NCI-H345 treated with DMSO at 0.1 percent for 48 hours (cell line): ENCODE measurements around the gene DEPP1.

Experiments
- DNase-seq: peaks from one replicate; lab custom pipeline; 2025; ENCODE audit not compliant: unreplicated experiment; lab: John Stamatoyannopoulos, UW

DEPP1 gene

DNA sequence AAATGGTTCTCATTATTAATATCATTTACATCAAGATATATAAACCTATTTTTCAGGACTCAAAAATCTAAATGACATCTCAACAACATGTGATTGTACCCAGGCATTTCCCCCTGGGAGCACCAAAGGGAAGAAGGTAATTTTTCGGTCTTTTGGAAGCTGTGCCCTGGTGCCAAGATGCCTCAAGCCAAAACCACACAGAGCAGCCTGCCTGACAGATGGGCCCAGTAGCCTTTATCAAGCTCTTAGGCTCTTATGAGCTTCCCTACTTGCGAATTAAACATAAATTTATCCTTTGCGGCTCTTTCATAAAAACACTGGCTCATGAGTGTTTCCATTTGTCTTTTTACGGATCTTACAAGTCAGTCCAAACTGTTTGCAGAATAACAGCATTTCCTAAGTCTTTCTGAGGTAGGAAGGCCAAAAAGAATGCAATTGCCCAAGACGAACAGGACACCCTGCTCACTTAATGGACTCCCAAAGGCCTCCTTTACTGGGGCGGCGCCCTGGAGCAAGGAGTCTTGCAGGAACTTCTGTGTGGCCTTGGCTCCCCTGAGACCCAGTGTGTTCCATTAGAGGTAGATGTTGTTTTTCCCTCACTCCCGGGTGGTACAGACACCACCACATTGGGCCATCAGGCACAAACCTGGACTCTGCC lies 23.1 kb downstream of the DEPP1 start:
- DNase-seq = no peak

DNA sequence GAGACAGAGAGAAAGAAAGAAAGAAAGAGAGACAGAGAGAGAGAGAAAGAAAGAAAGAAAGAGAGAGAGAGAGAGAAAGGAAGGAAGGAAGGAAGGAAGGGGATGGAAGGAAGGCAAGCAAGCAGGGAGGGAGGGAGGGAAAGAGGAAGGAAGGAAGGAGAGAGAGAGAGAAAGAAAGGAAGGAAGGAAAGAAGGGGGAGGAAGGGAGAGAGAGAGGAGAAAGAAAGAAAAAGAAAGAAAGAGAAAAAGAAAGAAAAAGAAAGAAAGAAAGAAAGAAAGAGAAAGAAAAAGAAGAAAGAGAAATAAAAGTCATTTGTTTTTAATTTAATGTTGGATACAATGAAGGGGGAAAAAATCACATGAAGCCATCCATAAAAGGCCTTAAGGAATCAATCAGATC lies 23.6 kb downstream of the DEPP1 start:
- no peak for DNase-seq

DNA sequence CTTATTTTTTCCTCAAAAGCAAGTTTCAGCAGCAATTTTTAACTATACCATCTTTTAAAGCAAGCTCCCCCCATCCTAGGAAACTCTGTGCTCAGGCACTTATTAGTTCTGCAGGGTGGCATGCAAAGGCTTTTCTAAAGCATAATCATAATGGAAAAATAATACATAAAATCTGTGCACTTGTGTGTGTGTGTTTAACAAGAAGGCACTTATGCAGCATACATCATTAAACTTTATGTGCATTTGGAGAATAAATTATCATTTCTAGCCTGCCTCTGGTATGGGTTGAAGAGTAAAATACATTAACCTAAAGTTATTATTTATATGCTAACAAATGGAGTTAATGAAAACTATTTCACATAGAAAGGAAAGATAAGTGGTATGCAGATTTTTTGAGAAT lies 24.6 kb downstream of the DEPP1 start:
- DNase-seq = no peak

DNA sequence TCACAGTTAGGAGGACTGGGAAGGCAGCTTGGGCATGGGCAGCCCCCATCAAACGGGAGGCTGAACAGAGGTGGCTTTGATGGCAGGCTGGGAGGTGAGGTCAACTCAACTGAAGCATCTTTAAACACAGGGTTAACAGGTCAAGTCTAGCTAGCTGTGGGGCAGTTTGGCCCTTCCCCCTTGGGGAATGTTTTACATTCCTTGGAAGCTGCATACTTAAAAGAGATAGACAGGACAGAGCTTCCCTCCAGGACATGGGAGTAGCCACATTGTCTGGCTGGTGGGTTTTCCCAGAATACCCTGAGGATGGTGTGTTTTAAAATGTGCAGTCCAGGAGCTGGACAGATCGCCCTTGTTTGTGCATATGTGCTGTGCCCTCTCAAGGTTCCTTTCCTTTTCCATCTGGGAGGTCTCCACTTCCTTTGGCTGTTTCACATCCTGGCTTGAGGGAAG lies 25.8 kb downstream of the DEPP1 start:
- no peak for DNase-seq

DNA sequence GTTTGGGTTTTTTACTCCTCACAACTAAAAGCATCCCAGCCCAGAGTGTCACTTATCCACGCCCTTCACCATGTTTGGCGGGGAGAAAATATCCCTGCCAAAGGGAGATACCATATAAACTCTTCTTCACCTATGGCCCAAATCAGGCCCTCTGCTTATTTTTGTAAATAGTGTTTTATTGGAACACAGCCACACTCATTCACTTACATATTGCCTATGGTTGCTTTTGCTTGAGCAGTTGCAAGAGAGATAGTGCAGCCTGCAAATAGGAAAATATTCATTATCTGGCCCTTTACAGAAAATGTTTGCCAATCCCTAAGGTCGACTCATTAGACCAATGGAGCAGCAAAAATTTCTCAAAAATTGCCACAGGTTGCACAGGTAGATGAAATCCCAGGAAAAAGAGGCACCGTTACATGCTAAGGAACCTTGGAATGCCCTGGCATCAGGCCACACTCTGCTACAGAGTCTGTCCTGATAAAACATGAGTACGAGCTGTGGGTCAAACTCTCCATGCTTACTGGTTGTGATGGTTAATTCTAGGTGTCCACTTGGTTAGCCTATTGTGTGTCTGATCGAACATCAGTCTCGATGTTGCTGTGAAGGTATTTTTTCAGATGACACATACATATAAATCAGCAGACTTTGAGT lies 26.9 kb downstream of the DEPP1 start:
- no peak for DNase-seq

DNA sequence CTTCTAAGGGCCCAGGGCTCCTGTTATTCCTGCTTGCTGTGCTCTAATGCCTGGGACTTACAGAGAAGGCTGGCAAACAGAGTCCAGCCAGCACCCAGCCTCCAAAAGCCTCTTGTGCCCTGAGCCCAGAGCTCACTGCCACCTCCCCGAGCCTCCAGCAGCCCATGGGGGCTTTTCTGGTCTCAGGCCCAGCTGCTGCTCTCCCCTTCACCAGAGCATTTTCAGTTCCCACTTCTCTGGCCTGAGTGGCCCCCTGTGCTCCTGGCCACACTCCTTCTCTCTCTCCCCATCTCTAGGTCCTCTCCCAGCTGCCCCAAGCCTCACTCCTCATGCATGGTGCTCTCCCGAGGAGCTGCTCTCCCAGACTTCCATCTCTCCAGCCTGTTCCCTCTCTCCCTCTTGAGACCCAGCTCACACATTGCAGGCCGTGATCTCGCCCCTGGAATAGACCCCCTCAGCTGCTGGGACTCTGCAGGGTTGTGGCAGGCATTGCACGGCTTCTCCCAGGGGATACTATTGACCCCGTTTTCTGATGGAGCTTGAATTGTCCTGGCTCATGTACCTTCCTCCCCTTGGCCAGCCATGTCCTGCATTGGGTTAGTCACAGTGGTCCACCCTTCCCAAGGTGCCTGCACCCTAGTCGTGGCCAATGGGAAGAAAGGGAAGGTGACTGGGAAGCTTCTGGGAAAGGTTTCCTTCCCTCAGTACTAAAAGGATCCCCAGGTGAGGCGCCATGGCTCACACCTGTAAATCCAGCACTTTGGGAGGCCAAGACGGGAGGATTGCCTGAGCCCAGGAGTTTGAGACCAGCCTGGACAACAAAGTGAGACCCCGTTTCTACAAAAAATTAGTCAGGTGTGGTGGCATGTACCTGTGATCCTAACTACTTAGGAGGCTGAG lies 28.0 kb downstream of the DEPP1 start:
- DNase-seq = no peak

DNA sequence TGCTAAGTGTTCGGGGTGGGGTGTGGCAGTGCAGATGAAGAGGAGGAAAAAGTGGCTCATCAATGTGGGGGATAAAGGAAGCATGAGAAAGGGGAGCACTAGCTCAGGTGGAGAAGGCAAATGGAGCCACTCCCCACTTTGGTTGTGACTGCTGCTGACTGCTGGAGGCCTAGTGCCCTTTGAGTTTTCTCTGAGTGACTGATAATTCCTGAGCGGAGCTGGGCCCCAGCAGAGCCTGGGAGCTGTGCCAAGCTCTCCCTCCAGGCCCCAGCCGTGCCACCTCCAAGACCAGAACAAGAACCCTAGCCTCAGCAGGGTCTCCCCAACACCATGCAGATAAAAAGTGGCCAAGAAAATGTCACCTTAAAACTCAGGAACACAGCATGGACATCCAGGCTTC lies 28.7 kb downstream of the DEPP1 start:
- DNase-seq = no peak

DNA sequence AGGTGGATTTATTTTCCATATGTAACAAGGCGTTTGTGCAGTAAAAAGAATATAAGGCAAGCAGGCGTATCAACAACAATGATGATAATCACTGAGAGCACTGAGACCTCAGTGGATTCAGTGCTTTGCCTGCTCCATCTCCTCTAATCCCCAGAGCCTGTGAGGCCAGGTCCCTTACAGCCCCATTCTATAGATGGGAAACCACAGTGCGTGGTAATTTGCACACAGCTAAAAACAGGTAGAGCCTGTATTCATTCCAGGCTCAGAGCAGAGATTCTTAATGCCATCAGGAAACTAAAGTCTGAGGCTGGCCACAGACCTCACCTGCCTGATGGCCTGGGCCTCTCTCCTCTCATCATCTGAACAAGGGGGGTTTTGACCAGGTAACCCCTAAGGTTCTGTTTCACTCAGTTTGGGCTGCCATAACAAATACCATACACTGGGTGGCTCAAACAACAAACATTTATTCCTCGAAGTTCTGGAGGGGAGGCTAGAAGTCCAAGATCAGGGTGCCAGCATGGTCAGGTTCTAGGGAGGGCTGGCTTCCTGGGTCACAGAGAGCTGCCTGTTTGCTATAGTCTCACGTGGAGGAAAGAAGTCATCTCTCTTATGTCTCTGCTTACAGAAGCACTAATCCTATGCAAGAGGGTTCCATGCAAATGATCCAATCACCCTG lies 29.3 kb downstream of the DEPP1 start:
- no peak for DNase-seq

DNA sequence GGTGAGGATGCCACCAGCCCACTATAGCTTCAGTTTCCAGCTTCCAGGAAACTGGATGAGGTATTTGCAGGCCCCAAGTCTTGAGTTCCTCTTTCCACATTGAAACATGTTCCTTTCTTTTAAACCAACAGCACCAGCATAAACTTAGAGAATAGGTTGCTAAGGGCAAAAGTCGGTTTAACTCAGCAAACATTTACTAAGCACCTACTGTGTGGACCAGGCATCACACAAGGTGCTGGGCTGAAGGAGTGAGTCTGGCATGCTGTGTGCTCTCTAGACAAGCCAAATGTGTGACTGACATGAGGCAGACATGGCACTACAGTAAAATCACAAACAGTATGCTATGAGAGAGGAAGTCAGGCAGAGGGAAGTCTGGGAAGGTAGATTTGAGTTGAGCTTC lies 30.0 kb downstream of the DEPP1 start:
- no peak for DNase-seq

DNA sequence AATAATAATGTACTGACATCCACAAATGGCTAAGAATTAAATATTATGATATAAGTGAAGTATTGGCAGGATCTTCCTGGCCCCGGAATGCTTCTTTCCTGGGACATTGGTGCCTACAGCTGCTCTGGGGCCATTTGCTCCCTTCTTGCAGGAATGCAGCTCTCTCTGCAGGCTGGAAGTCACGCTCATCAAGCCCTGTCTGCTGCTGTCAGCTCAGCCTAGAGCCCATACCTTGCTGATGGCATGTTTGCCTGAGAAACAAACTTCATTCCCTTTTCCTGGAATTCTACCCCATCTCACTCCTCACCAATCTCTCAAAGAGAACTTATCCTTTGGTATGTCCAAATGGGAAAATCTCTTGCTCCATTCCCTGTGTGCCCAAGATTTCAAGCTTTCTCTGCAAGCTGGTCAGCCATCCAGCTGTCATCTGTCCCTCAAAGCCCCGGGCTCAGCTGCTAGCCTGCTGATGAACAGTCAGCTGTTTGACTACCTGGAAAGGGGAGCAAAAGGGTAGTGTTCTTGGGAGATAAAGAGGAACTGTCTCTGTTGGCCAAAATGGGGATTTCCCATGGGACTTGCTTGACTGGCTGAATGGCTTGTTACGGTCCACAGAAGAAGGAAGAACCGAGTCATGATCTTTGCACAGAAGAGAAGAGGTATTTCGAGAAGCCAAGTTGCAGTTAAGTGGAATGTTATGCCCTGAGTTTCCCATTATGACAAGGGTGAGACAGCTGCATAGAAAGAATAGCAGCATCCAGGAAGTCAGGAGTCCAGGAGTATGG lies 31.0 kb downstream of the DEPP1 start:
- DNase-seq = no peak

DNA sequence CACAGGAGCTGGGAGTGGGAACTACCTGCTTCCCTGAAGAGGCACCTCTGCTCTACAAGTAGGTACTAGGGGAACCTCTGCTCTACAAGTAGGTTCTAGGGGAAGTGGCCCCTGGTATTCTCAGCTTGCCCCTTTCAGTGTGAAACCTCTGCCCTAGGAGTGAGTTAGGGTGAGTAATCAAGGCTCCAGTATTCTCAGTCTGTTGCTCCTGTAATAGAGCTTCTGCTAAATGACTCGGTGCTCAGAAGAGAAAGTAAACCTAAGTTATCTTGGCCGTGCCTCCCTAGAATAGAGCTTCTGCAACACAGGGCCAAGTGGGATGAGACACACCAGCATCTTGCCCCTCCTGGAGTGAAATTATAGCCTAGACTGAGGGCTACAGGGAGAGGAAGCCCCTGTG lies 32.4 kb downstream of the DEPP1 start:
- DNase-seq = no peak

DNA sequence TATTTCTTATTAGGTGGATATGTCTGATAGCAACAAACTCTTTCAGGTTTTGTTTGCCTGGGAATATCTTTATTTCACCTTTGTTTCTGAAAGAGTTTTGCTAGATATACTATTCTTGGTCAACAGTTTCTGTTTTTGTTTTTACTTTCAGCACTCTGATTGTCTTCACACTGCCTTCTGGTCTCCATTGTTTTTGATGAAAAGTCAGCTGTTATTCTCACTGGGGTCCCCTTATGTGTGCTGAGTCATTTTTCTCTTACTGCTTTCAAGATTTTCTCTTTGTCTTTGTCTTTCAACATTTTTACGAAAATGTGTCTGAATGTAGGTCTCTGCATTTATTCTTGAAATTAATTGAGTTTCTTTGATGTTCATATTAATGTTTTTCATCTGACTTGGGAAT lies 34.3 kb downstream of the DEPP1 start:
- DNase-seq = no peak

DNA sequence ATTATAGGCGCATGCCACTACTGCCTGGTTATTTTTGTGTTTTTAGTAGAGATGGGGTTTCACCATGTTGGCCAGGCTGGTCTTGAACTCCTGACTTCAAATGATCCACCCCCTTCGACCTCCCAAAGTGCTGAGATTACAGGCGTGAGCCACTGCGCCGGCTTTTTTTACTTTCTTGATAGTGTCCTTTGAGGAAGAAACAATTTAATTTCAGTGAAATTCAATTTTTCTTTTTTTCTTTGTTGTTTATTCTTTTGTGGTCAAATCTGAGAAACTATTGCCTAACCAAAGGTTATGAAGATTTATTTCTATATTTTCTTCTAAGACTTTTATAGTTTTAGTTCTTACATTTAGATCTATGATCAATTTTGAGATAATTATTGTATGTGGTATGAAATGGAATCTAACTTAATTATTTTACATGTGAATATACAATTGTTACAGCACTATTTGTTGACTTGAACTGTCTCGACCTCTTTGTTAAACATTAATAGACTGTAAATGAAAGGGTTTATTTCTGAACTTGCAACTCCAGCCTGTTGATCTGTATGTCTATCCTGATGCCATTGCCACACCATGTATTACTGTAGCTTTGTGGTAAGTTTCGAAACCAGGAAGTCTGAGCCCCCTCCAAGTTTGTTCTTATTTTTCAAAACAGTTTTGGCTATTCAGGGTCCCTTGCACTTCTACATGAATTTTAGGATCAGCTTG lies 38.8 kb downstream of the DEPP1 start:
- DNase-seq = no peak

DNA sequence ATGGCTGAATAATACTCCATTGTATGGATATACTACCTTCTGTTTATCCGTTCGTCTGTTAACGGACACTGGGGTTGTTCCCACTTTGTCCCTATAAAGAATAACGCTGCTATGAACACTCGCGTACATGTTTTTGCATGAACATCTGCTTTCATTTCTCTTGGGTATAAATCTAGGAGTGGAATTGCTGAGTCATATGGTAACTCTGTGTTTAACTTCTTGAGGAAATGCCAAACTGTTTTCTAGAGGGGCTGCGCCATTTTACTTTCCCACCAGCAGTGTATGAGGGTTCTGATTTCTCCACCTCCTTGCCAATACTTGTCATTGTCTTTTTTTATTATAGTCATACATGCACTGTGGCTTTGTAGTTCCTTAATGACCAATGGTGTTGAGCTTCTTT lies 39.7 kb downstream of the DEPP1 start:
- DNase-seq = no peak

DNA sequence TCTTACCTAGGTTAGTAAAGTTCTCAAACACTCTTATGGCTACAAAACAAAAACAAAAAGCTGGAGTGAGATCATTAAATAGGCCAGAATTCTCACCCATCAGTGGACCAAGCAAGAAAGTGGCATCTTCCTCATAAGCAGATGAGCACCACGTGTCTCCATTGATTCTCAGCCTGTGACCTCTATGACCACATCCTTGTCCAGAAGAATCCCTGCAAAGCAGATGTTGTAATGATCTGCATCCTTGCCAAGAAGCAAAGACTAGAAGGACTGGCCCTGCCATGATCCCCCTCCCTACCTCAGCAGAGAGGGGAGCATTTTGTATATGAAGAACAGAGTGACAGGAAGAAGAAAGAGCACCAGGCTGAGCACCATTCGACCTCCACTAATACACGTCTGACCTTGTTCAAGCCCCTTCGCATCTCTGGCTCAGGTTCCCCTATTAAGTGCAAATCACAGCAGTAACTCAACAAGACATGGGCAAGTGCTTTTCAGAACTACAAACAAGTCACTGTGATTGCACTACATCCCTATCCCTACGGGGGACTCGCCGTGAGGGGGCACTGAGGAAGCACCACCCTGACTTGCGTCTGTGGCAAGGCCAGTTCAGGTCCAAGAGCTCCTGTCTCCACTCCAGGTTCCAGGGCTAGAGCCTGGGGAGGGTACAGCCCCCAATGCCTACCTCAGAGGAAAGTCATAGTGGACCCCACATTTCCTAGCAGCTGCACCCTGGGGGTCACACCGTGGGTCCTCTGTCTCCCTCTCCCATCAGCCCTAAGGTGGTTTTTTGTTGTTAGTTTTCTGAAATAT lies 41.2 kb downstream of the DEPP1 start:
- DNase-seq = no peak

DNA sequence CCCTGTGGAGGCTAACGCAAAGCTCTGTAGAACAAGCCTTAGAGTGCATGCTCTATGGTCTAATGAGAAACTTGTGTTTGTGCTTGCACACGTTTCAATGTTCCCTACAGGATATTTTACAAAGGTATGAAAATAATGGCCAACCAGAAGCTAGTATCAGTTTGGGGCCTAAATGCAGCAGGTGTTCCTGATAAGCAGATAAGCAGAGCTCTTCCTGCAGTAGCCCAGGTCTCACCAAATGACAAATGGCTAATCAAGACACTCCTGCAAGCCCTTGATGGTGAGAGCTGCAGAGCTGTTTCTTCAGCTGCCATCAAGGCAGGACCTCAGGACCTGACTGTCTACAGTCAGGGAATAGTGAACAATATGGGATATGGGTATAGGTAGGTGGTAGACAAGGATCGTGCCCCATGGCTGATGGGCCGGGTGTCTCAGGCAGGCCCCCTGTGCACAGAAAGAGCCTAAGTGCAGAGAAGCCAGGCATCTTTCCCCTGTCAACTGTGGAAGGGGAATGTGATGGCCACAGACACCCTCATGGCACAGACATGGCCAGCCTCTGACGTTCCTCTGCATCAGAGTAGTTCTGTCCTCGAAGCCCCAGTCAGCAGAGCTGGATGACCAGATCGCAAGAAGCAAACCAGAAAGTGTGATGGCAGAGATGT lies 42.2 kb downstream of the DEPP1 start:
- no peak for DNase-seq

DNA sequence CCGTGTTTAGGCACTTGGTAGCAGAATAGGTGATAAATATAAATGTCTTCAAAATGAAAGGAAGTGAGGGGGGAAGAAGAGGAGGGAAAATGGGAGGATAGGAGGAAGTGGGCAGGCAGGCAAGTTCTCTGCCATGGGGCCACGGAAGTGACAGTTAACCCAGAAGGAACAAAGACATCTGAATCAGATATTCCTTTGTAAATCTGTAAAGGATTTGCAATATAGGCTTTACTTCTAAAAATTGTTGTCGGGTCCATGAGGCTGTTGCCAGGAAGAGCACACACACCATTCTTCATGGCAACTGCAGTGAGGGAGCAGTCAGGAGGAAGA lies 42.7 kb downstream of the DEPP1 start:
- no peak for DNase-seq

DNA sequence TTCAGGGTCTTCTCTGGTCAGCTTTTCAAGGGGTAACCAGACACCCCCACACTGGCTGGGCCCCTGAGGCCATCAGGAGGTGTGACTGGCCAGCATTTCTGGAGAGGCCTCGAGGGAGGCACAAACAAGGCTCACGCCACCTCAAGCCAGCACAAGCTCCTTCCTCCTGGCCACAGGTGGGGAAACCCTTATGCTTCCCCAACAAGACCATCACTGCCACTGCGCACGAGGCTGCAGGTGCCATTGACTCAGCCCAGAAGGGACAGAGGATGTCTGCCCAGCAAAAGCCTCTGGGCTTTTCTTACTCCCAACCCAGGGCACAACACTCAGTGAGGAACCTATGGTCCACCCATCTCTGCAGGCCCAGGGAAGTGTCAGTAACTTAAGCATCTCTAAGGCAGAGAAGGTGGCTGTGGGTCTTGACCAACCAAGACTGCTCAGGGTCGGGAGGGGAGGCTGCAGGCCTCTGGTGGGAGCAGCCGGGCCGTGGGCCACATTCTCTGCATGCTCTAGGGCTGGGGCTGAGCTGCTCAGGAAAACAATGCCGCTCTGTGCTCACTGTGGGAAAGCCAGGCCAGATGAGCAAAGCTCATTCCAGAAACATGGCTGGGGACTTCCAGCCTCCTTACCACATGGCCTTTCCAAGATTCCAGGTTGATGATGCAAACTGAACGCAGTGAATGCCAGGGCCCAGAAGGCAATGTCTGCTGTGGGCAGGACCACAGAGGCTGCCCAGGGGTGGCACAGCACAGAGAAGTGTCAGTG lies 43.2 kb downstream of the DEPP1 start:
- no peak for DNase-seq
